A673 (cell line): ENCODE results near the gene RECK.

Source experiments
- EZH2 ChIP-seq: fragments of 200-600 bp; sonication (generic); IDR thresholded peaks from 2 replicates; pipeline ENCODE4 v1.6.1; 2017; ENCODE audit warnings: borderline replicate concordance, low read depth, mild to moderate bottlenecking, mixed read lengths, antibody characterized with exemption, low read length; ENCODE audit not compliant: poor library complexity, severe bottlenecking
- TF ChIP-seq, protein P1 (sequence below): fragments of 300-800, 200-600 bp; sonication (generic); conservative IDR thresholded peaks from 2 replicates; pipeline ENCODE4 v1.5.1; 2017; ENCODE audit warnings: low read depth, mild to moderate bottlenecking, antibody characterized with exemption, low read length, moderate library complexity, mixed read lengths

DNA sequence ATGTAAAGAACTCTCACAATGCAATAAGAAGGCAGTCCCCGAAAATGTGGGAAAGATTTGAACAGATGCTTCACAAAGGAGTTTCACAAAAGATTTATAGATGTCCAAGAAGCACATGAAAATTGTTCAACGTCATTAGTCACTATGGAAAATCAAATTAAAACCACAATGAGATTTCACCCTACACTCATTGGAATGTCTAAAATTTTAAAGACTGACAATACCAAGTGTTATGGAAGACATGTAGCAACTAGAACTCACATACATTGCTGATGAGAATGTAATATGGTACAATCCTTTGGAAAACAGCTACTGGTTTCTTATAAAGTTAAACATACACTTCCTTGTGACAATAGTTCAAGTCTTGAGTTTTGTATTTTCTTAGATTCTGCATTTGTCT, 11.0 kb upstream of the RECK start:
- TF ChIP-seq, protein P1, sequence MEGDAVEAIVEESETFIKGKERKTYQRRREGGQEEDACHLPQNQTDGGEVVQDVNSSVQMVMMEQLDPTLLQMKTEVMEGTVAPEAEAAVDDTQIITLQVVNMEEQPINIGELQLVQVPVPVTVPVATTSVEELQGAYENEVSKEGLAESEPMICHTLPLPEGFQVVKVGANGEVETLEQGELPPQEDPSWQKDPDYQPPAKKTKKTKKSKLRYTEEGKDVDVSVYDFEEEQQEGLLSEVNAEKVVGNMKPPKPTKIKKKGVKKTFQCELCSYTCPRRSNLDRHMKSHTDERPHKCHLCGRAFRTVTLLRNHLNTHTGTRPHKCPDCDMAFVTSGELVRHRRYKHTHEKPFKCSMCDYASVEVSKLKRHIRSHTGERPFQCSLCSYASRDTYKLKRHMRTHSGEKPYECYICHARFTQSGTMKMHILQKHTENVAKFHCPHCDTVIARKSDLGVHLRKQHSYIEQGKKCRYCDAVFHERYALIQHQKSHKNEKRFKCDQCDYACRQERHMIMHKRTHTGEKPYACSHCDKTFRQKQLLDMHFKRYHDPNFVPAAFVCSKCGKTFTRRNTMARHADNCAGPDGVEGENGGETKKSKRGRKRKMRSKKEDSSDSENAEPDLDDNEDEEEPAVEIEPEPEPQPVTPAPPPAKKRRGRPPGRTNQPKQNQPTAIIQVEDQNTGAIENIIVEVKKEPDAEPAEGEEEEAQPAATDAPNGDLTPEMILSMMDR: no peak
- TF ChIP-seq EZH2: no peak
